GM18519 (cell line): Measurements from ENCODE around the gene SNRPB.
"Not testable (repeated sequence)": the region's sequence is repeated elsewhere in the genome, so short reads cannot be mapped to it uniquely, and the experiment has no call there.

Experiments used
- ATAC-seq: cut with Tn5 transposase; IDR thresholded peaks from one replicate; pipeline ENCODE4 v1.9.1; 2021; ENCODE audit warnings: mild to moderate bottlenecking, moderate library complexity; ENCODE audit not compliant: unreplicated experiment, low FRiP score

The SNRPB gene

DNA sequence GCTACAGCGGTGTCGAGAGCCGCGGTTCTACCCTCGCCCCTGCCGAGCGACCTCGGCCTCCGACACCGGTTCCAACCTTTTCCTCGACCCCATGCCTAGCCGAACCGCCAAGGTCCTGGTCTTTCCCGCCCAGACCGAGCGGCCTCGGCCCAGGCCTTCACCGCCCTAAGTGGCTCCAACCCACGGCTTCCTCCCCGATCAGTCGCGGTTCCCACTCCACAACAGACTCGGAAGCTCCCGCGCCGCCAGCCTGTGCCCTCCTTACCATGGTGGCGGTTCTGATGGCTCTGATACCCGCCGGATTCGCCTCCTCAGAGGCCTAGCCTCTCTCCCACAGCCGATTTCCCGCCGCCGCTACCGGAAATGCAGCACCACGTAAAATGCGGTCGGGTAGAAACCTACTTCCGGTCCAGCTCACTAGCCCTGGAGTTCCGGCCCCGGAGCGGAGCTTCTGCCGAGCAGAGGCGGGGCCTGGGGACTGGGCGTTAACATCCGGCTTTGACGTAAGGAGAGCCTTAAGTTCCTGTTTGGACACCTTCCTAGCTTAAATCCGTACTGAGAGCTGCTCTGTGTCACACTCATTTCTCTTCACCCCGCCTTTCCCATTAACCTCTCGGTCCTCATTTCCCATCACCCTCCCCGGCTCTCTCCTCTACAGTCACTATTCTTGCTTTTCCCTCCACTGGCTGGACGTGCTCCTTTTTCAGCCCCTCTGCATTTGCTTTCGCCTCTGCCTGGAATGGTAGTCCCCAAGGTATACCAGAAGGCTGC lies at the start of gene SNRPB:
Gene SNRPB (minus strand): TSS at position 367 of the 771 bp plus-strand sequence. CDS start 99 bp downstream, at position 268.
- peak; percentile 86 for ATAC-seq

DNA sequence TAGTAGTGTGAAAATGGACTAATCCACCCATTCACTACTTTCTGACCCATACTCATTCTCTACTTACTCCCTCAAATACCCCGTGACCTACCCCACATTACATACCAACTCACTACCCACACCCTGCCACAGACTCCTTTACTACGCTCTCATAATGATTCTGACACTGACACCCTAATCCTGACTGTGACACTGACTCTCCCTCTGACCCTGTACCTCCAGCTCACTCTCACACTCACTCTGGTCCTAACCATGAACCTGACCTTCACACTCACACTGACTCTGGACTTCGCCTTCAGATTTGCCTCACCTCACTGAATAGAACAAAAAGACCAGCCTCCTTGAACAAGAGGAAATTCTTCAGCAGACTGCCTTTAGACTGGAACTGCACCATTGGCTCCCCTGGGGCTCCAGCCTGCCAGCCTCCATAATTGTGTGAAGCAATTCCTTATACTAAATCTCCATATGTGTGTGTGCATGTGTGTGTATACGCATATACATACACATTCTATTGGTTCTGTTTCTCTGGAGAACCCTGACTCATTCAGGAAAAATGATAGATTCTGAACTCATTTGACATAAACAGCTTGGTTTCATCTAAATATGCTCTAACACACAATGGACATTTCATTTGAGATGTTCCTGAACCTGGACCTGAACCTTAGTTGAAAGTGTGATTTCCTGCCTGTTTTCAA lies 48.7 kb upstream of the SNRPB start:
- ATAC-seq = no peak

DNA sequence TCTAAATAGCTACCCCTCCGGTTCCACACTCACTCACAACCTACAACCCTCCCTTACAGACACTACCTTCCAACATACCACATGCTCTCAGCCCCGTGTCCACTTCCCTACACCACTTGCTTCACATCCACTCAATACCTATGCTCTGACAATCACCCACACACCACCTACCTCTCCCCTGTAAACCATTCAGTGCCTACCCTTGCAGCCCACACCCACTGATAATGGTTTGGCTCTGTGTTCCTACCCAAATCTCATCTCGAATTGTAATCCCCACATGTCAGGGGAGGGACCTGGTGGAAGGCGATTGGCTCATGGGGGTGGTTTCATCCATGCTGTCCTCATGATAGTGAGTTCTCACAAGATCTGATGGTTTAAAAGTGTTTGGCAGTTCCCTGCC lies 48.0 kb upstream of the SNRPB start:
- no peak for ATAC-seq

DNA sequence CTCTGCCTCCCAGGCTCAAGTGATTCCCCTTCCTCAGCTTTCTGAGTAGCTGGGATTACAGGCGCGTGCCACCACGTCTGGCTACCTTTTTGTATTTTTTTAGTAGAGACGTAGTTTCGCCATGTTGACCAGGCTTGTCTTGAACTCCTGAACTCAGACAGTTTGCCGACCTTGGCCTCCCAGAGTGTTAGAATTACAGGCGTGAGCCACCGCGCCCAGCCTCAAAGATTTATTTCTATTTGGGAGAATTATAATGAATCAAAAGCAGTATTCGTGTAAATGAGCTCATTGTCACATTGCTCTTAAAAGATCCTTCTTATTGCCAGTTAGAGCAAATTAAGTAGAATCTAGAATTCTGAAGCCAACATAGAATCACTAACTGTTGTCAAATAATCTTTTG lies 47.5 kb upstream of the SNRPB start:
- ATAC-seq = no peak

DNA sequence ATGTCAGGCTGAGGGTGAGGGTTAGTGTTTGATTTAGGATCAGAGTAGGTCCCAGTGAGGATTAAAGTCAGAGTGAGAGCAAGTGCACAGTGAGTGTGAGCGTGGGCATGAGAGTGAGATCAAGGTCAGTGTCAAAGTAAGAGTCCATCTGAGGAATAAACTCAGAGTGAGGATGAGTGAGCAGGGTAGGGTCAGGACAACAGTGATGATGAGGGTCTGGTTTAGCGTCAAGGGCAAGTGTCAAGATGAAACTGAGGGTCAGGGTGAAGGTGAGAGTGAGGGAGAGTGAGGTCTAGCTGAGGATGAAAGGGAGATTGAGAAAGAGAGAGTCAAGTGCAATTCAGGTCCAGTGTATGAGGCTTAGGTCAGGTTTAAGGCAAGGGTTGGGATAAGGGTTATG lies 45.8 kb upstream of the SNRPB start:
- no peak for ATAC-seq

DNA sequence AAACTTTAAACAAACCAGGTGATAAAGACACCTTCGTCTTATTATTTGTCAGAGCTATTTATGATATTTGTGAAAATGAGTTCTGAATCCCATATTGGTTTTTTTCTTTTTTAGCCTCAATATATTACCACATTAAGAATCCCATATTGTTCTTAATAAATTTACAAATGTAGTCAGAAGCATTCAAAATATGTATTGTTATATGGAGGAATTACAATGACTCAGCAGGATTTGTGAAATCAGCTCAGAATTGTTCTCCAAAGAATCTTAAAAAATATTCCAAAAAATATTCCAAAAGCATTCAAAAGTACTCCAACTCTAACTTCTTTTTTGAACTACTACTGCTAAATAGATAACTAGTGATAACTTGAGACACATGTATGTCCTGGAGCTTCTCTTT lies 44.6 kb upstream of the SNRPB start:
- ATAC-seq = no peak

DNA sequence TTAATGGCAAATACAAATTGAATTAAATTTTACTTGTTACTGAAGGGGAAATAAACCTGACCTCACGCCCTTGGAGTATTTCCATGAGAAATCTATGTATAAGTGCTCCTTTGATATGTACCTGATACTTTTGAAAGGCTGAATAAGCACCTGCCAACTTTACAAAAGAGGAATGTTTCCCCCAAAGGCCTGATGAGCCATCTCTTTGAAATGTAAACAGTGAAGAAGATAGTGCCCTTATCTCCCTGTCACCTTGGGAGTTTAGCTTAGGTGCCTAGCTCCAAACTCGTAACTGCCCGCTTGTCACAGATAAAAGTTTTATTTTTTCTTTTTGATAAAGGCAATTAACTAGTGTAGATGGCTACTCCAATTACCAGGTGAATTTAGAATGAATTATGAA lies 39.2 kb upstream of the SNRPB start:
- ATAC-seq = no peak

DNA sequence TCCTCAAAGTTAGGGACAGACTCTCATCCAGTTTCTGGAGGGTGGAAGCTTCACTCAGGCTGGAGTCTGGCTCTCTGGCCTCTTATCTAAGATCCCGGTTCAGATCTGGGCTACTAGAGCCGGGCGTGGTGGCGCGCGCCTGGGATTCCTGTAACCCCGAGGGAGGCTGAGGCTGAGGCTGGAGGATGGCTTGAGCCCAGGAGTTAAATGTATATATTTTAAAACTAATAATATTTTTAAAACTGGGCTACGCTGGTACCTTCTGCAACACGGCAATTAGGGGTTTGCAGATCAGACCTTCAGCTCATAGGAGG lies 38.8 kb upstream of the SNRPB start:
- ATAC-seq = no peak

DNA sequence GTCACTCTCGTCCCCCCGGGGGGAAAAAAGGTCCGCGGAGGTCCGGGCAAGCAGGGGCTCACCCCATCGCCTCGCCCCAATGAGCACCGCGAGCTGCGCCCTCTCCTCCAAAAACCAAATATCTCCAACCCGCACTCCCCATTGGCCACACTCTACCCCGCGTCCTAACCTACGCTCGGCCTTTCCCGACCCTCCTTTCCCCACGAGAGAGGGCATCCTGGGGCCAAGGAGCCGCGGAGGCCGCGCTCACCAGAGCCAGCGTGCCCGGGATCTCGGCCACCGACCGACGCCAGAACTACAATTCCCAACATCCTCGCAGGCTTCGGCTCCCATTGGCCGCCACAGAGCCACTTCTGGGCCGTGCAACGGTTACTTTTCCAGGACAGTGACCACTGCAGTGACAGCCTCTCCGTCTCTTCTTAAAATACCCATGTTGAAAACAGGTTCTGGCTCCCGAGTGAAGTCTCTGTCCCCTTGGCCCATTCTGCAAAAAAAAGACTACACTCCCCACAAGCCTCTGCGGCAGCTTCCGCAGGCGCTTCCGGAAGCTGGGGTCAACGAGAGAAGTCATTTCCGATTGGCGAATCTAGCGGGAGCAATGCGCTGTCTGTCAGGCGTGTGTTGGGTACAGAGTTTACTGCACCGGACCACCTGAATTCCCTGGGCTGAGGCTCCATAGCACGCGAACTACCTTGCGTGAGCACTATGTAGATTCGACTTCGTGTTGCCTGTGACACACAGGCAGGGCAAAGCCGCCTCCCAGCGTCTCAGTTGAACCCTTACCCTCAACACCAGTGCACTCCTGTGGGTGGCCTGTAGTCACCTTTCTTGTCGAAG lies 38.3 kb upstream of the SNRPB start, which contains the start of gene ZNF343:
Gene ZNF343 (minus strand): TSS at position 285 of the 837 bp plus-strand sequence. CDS start 15,020 bp downstream, outside the sequence.
- ATAC-seq = peak; percentile 86

DNA sequence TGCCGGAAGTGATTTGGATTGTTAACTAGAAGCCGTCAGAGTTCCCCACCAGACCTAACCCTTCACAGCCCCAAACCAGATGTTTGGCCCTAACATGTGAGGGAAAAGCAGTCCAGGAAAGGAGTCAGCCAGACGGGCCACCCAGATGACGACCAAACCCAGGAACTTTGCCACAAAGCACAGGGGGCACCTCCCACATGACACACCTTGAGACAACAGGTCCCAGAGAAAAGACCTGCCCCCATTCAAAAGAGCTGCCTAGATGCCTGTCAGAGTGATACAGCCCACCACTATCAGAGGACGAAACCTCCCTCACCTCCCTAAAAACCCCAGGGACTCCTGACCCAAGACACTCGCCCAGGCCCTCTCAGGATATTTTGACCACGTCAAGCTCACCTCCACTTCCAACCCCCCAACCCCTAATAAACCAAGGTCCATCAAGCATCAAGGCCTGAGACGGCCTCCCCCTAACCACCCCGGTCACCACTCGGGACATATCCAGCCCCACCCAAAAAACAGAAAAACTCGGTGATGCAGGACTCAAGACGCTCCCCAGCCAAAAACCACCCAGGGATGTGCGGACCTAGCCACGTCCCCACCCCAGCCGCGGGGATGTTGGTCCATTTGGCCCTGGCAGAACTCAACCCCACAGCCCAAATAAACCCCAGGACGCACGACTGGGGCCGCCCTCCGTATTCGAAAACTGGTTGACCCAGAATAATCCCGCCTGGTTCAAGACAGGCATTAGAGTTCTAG lies 37.5 kb upstream of the SNRPB start:
- ATAC-seq = no peak

DNA sequence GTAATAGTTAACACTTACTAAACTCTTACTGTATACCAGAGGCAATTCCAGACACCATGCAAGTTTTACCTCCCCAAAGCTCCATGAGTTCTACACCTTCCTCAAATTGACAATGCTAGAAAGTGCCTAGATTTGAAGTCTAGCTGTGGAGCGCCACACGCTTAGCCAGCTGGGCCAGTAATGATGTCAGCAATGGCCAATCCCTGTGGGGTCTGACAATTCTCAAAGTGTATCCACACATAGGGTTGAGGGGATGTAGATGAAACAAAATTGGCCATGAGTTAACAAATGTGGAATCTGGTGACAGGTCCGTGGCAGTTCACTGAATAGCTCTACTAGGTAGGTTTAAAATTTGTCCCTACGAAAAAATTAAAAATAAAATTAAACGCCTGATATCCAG lies 36.9 kb upstream of the SNRPB start:
- ATAC-seq = no peak

DNA sequence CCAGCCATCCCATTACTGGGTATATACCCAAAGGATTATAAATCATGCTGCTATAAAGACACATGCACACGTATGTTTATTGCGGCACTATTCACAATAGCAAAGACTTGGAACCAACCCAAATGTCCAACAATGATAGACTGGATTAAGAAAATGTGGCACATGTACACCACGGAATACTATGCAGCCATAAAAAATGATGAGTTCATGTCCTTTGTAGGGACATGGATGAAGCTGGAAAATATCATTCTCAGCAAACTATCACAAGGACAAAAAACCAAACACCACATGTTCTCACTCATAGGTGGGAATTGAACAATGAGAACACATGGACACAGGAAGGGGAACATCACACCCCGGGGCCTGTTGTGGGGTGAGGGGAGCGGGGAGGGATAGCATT lies 35.8 kb upstream of the SNRPB start:
- ATAC-seq = not testable (repeated sequence)

DNA sequence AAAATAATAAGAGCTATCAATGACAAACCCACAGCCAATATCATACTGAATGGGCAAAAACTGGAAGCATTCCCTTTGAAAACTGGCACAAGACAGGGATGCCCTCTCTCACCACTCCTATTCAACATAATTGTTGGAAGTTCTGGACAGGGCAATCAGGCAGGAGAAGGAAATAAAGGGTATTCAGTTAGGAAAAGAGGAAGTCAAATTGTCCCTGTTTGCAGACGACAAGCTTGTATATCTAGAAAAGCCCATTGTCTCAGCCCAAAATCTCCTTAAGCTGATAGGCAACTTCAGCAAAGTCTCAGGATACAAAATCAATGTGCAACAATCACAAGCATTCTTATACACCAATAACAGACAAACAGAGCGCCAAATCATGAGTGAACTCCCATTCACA lies 34.2 kb upstream of the SNRPB start:
- not testable (repeated sequence) for ATAC-seq

DNA sequence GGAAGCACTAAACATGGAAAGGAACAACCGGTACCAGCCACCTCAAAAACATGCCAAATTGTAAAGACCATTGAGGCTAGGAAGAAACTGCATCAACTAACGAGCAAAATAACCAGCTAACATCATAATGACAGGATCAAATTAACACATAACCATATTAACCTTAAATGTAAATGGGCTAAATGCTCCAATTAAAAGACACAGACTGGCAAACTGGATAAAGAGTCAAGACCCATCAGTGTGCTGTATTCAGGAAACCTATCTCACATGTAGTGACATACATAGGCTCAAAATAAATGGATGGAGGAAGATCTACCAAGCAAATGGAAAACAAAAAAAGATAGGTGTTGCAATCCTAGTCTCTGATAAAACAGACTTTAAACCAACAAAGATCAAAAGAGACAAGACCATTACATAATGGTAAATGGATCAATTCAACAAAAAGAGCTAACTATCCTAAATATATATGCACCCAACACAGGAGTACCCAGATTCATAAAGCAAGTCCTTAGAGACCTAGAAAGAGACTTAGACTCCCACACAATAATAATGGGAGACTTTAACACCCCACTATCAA lies 32.3 kb upstream of the SNRPB start:
- ATAC-seq = not testable (repeated sequence)

DNA sequence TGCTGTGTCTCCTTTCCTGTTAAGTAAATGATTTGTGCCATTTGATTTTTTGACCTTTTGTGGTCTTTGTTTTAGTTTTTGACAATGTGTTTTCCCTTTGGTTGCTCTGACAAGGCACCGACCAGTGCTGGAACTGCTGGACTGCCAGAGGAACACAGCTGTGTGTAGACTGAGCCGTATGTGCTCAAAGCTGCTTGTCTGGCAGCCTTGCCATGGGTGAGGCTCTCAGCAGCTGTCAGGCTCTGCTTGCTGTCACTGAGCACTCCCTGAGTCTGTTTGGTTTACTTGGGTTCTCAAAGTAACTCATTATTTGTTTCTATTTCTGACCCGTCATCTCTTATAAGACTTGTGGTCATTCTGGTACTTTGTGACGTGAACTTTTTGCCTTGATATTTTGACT lies 15.1 kb upstream of the SNRPB start:
- ATAC-seq = no peak

DNA sequence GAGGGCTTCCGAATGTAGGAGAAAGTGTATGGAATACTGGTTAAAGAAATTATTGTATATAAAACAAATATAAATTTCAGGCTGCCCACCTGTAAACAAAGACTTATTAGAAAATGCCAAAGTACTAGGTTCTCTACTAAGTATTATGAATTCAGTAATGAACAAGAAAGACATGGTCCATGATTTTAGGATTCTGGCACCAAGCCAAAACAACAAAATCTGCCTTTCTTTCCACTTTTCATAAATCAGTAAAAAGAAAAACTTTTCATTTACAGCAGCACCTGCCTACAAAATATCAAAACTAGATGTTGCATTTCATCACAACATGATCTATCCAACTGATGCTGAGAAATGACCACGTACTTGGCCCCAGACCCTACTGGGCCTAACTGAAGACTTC lies 14.5 kb upstream of the SNRPB start:
- no peak for ATAC-seq

DNA sequence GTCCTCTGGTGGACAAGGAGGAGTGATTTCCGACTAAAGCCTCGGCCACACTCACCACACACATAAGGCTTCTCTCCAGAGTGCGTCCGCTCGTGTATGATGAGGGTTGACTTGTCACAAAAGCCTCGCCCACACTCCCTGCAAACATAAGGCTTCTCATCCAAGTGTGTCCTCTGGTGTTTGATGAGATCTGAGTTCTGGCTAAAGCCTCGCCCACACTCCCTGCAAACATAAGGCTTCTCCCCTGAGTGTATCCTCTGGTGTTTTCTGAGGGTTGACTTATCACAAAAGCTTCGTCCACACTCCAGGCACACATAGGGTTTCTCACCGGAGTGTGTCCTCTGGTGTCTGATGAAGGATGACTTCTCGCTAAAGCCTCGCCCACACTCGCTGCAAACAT lies 12.9 kb upstream of the SNRPB start:
- ATAC-seq = no peak

DNA sequence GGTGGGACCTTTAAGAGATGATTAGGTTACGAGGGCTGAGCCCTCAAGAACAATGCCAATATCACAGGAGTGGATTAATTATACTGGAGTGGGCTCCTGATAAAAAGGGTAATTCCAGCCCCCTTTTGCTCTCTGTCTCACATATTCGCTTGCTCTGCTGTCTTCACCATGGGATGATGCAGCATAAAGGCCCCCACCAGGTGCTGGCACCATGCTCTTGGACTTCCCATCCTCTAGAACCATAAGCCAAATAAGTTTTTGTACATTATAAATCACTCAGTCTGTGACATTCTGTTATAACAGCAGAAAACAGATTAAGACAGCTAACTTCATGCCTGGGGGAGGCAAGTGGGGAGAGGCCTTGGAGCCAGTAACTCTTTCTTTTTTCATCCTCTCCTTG lies 9.8 kb upstream of the SNRPB start:
- no peak for ATAC-seq

DNA sequence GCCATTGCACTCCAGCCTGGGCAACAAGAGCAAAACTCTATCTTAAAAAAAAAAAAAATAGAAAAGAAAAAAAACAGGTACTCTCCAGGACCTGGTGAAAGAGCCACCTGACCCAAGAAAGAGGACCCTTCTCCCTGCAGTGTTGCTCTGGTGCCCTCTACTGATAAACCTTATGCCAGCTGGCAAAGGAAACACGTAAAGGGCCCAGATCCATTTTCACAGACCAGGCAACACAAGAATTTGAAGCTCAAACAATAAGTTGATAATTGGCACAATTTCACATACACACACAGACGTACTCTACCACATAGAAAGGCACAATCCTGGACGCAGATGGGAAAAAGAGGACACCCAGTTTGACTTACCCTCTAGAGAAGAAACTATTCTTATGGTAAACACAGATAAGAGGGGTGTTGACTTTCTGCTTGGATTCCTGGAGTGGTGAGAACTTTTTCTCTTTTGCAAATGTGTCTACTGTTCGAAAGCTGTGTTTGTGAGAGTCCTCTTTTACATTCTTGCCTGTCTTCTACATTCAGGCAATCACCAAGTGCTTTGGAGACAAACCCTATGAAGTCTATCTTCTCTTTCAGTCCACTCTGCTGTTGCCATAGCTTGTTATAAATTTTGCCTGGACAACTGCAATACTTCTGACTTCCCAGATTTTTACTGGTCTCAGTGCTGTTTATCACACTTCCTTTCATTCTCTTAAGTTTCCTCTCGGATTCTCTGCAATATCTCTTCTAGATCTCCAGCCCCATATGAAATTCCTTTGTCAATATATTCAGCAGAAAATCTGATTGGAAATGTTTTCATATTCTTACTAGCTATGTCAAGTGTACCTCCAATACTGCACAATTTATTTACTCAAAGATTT lies 6.4 kb upstream of the SNRPB start:
- ATAC-seq = no peak
